HG02623 (cell line): Measurements from ENCODE around the gene PTPN13.

Experiments used
- ATAC-seq: cut with Tn5 transposase; IDR thresholded peaks from one replicate; pipeline ENCODE4 v1.9.1; 2021; ENCODE audit warnings: moderate library complexity; ENCODE audit not compliant: unreplicated experiment

The PTPN13 gene

GRCh38 chr4:86809809-86810208 lies 215.7 kb downstream of the PTPN13 start:
- no peak for ATAC-seq

GRCh38 chr4:86810847-86811246 lies 216.7 kb downstream of the PTPN13 start:
- ATAC-seq = no peak

- ATAC-seq = no peak
Observed at GRCh38 chr4:86815653-86816052, 221.5 kb downstream of the PTPN13 start.

GRCh38 chr4:86816501-86817273 lies 222.6 kb downstream of the PTPN13 start:
- no peak for ATAC-seq

- ATAC-seq = no peak
Observed at GRCh38 chr4:86818211-86818610, 224.1 kb downstream of the PTPN13 start.

- ATAC-seq = no peak
Observed at GRCh38 chr4:86818841-86819240, 224.7 kb downstream of the PTPN13 start.

GRCh38 chr4:86819561-86819960 lies 225.4 kb downstream of the PTPN13 start:
- ATAC-seq = no peak

GRCh38 chr4:86821151-86821550 lies 227.0 kb downstream of the PTPN13 start:
- no peak for ATAC-seq

GRCh38 chr4:86822136-86822535 lies 228.0 kb downstream of the PTPN13 start:
- ATAC-seq = no peak

GRCh38 chr4:86825511-86825910 lies 231.4 kb downstream of the PTPN13 start:
- no peak for ATAC-seq

- ATAC-seq = no peak
Observed at GRCh38 chr4:86831262-86832130, 237.4 kb downstream of the PTPN13 start.

GRCh38 chr4:86833615-86834014 lies 239.5 kb downstream of the PTPN13 start:
- ATAC-seq = no peak

GRCh38 chr4:86834901-86835300 lies 240.8 kb downstream of the PTPN13 start:
- ATAC-seq = no peak

- no peak for ATAC-seq
Observed at GRCh38 chr4:86835677-86836076, 241.6 kb downstream of the PTPN13 start.

GRCh38 chr4:86837691-86838503 lies 243.8 kb downstream of the PTPN13 start:
- no peak for ATAC-seq

GRCh38 chr4:86840858-86841257 lies 246.7 kb downstream of the PTPN13 start:
- ATAC-seq = no peak

- no peak for ATAC-seq
Observed at GRCh38 chr4:86841309-86841708, 247.2 kb downstream of the PTPN13 start.

- ATAC-seq = no peak
Observed at GRCh38 chr4:86845593-86845992, 251.5 kb downstream of the PTPN13 start.

- ATAC-seq = no peak
Observed at GRCh38 chr4:86846921-86847320, 252.8 kb downstream of the PTPN13 start.

- no peak for ATAC-seq
Observed at GRCh38 chr4:86847571-86847970, 253.5 kb downstream of the PTPN13 start.

GRCh38 chr4:86848136-86848535 lies 254.0 kb downstream of the PTPN13 start:
- no peak for ATAC-seq
